ENCODE data around the gene PDSS2.
"Not testable (repeated sequence)": the region's sequence is repeated elsewhere in the genome, so short reads cannot be mapped to it uniquely, and the experiment has no call there.

The PDSS2 gene

GRCh38 chr6:107413966-107414645 lies 45.3 kb downstream of the PDSS2 start:
- no peak for DNase-seq

GRCh38 chr6:107411161-107411560 lies 48.2 kb downstream of the PDSS2 start:
- no peak for DNase-seq

- no peak for DNase-seq
Measured at GRCh38 chr6:107409942-107410341, 49.4 kb downstream of the PDSS2 start.

- no peak for DNase-seq
Measured at GRCh38 chr6:107408714-107409113, 50.6 kb downstream of the PDSS2 start.

- DNase-seq = no peak
Measured at GRCh38 chr6:107405002-107405401, 54.4 kb downstream of the PDSS2 start.

GRCh38 chr6:107402533-107402932 lies 56.8 kb downstream of the PDSS2 start:
- no peak for DNase-seq

GRCh38 chr6:107401573-107401972 lies 57.8 kb downstream of the PDSS2 start:
- no peak for DNase-seq

GRCh38 chr6:107400616-107401147 lies 58.7 kb downstream of the PDSS2 start:
- DNase-seq = no peak

GRCh38 chr6:107399935-107400334 lies 59.4 kb downstream of the PDSS2 start:
- DNase-seq = no peak

- DNase-seq = no peak
Measured at GRCh38 chr6:107398001-107398400, 61.4 kb downstream of the PDSS2 start.

GRCh38 chr6:107396211-107396610 lies 63.2 kb downstream of the PDSS2 start:
- no peak for DNase-seq

GRCh38 chr6:107392069-107392468 lies 67.3 kb downstream of the PDSS2 start:
- DNase-seq = no peak

- DNase-seq = no peak
Measured at GRCh38 chr6:107390685-107391435, 68.5 kb downstream of the PDSS2 start.

- no peak for DNase-seq
Measured at GRCh38 chr6:107390056-107390455, 69.3 kb downstream of the PDSS2 start.

GRCh38 chr6:107386904-107387303 lies 72.5 kb downstream of the PDSS2 start:
- DNase-seq = no peak

- no peak for DNase-seq
Measured at GRCh38 chr6:107386340-107386739, 73.0 kb downstream of the PDSS2 start.

GRCh38 chr6:107383705-107384104 lies 75.7 kb downstream of the PDSS2 start:
- no peak for DNase-seq

GRCh38 chr6:107374264-107374663 lies 85.1 kb downstream of the PDSS2 start:
- no peak for DNase-seq

GRCh38 chr6:107369493-107369892 lies 89.9 kb downstream of the PDSS2 start:
- DNase-seq = no peak

- DNase-seq = no peak
Measured at GRCh38 chr6:107368471-107368870, 90.9 kb downstream of the PDSS2 start.

GRCh38 chr6:107364173-107364572 lies 95.2 kb downstream of the PDSS2 start:
- not testable (repeated sequence) for DNase-seq

- DNase-seq = no peak
Measured at GRCh38 chr6:107361753-107362604, 97.4 kb downstream of the PDSS2 start.

- no peak for DNase-seq
Measured at GRCh38 chr6:107360476-107360875, 98.9 kb downstream of the PDSS2 start.
